T-helper 2 cell (primary cell): ENCODE data around the gene ANKRD60.

Source experiments
- DNase-seq, 5 experiments: peaks; one replicate each; pipeline versions ENCODE4 v3.0.0 to v3.0.0-alpha.2; 2012 to 2022
- total RNA-seq, 2 donors: gene quantifications; one replicate each; lab custom pipeline; 2026; lab: John Stamatoyannopoulos, UW

ANKRD60 gene
- total RNA-seq = 0 reads per million in 2 donors

DNA sequence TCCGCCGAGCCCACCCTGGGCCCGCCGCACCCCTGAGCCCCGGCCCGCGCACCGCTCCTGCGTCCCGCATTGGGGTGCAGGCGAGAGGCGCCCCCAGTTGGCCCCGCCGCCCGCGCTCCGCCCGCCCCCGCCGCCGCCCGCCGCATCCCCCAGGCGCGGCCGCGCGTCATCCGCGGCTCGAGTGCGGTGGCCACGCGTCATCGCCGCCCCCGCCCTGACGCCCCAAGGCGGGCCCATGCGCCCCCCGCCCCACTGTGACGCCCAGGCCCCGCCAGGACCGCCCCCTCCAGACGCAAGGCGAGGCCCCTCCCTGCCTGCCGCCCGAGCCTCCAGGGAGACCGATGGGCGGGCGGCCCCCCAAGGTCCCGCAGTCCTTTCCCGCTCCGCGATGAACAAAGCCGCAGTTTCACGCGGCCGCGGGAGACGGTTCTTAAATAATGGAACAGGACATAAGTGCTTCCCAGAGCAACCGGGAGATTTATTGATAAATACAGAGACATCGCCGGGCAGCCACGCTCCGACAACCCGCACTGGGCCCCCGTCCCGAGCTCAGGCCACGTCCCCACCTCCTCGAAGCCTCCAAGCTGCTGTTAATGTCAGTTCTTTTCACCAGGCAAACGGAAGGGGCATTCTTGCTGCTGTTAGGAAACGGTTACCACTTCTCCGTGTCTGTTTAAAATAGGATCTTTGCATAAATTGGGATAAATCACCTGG lies at the start of gene ANKRD60:
TSS of gene ANKRD60 (minus strand) at position 170 of the 714 bp plus-strand sequence. CDS start at position 170, 0 bp downstream.
- peak in 3 of 5 experiments; percentile 35 to 73 (median 61) for DNase-seq

- no peak for DNase-seq
Observed at GRCh38 chr20:58277578-58278472, 49.4 kb upstream of the ANKRD60 start.

DNA sequence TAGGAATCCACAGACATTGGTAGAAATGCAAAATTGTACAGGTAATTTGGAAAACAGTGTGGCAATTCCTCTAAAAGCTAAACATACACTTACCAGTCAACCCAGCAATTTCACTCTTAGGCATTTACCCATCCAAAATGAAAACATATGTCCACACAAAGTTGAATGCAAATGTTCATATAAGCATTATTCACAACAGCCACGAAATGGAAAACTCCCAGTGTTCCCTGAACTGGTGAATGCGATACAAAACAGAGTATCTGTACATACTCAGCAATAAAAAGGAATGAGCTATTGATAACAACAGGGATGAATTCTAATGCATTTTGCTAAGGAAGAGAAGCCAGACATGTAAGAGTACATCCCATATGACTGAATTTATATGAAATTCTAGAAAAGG lies 48.7 kb upstream of the ANKRD60 start:
- DNase-seq = no peak

- DNase-seq = no peak
Observed at GRCh38 chr20:58274384-58274783, 45.9 kb upstream of the ANKRD60 start.

DNA sequence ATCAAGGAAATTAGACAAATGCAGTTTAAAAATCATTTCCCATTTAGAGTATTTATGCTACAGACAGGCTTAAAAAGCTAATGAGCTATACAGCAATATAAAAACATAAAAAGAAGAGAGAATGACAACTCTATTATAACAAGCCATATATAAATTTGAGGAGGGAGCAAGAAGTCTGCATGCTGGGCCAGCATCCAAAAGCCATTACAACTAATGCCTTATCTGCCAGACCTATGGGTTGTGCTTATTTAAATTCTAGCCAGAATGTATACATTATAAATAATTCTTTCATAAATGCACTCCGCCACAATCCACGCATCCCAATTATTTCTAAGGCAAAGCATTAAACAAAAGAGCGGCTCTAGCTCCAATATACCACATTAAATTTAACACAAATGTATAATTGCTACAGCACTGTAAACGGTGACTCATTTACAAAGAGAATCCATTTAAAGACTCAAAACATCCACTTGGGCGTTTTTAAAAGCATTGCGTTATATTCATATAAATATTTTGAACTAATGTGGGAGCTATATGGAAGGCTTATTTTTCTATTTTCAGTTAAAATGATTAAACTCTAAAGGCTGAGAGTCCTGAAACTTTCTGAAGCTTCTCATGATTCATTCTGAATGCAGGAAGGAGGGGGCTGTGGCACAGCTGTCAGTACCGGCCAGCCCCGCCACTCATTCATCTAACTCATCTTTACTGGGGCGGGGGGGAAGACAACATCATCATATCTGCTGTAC lies 43.3 kb upstream of the ANKRD60 start:
- peak in 2 of 5 experiments; percentile 14 to 45 for DNase-seq

- peak in 1 of 5 experiments; percentile 22 for DNase-seq
Observed at GRCh38 chr20:58268936-58269619, 40.6 kb upstream of the ANKRD60 start.

- DNase-seq = no peak
Observed at GRCh38 chr20:58268421-58268821, 40.0 kb upstream of the ANKRD60 start.

DNA sequence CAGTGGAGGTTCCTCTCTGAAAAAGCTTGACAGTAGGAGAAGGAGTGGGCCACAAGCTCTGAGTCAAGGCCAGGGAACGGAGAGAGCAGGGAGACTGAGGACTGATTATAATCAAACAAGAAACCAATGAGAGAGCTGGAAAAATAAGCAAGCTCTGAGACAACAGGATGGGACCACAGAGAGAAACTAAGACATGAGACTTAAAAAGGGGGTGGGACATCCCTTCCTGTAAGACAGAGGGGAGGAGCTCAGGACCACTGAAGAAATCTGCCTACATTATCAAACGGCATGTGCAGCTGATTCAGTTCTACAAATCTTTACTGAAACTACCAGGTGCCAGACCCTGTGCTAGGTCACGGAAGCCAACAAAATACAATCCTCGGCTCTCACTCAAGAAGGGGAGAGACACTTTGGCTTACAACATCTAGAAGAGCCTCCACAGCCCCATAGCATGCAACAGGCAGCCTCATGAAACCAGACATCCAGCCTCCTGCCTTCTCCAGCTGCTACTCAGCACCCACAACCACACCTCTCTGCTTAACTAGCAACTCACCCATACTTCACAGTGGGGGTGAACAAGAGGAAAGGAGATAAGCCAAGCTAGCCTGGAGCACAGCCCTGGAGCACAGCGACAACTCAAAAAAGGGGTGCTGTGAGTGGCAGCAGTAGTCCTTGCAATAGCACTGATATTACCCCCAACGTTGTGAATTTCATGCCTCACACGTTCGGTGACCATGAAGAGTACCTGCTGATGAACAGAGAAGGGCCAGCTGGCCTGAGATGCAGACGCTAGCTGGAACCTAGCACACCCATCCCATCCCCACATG lies 39.1 kb upstream of the ANKRD60 start:
- DNase-seq = no peak

- no peak for DNase-seq
Observed at GRCh38 chr20:58264271-58264670, 35.8 kb upstream of the ANKRD60 start.

- DNase-seq = no peak
Observed at GRCh38 chr20:58261660-58262059, 33.2 kb upstream of the ANKRD60 start.

DNA sequence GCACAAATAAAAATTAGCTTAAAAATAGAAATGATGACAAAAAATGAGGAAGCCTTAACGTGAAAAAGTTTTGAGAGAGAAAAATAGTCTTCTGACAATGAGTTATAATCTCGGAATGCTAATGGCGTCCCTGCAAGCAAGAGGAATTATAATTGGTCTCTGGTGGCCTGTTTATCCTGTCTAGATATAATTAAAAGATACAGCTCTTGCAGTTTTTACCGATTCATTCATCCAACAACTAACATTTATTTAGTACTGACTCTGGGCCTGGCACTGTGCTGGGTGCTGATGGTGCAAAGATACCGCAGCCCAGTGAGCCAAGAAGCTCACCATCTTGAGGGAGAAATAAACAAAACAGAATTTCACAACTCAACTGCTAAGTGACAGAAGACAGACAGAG lies 31.6 kb upstream of the ANKRD60 start:
- DNase-seq = no peak

GRCh38 chr20:58256842-58257241 lies 28.4 kb upstream of the ANKRD60 start:
- DNase-seq = no peak

- no peak for DNase-seq
Observed at GRCh38 chr20:58256307-58256706, 27.9 kb upstream of the ANKRD60 start.

- no peak for DNase-seq
Observed at GRCh38 chr20:58254890-58255289, 26.4 kb upstream of the ANKRD60 start.

- DNase-seq = no peak
Observed at GRCh38 chr20:58251979-58252591, 23.6 kb upstream of the ANKRD60 start.

- no peak for DNase-seq
Observed at GRCh38 chr20:58251348-58251978, 23.0 kb upstream of the ANKRD60 start.

DNA sequence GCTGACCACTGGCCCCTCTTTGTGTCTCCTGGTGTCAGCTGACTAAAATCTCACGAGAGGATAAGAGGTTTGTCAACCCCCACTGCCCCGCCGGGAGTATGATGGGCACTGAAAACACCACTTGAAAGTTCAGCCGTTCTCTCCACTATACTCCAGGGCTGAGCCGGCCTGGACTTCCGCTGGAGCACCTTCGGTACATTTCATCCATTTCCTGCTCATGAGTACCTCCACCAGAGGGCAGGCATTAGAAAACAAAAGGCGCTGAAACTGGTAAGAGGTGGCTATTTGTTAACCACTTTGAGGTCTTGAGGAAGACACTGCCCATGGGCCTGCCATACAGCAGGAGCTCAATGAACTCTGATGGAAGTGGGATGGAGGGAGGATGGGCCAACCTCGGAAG lies 17.9 kb upstream of the ANKRD60 start:
- no peak for DNase-seq

- DNase-seq = no peak
Observed at GRCh38 chr20:58245931-58246330, 17.5 kb upstream of the ANKRD60 start.

DNA sequence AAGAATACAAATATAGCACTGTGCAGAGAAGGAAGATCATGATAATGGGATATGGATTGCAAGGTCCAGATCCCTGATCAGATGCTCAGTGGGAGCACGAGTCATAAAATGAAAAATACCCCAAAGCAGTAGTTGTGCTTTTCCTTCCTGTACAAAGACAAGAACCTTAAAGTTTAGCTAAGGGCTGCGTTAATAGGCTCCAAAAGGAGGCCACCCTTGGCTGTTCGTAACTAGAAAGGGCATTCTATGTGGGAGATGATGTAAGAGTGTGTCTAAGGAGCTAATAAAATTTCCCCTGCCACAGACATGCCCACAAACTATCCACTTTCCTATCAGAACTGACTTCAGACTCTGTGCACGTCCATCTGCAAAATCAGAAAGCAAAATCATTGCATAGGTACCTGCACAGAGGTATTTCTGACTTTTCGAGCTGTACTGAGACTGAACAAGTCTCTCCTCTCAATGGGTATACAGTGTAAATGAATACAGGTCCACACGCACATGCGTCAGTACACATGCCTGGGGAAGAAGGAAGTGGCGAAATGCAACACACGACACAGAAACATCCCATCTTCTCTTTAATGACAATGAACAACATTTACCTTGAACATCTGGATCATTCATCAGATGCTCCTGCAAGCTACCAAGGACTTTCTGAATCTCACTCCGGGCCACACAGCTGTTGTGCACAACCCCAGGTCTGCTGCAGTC lies 16.9 kb upstream of the ANKRD60 start:
- no peak for DNase-seq

DNA sequence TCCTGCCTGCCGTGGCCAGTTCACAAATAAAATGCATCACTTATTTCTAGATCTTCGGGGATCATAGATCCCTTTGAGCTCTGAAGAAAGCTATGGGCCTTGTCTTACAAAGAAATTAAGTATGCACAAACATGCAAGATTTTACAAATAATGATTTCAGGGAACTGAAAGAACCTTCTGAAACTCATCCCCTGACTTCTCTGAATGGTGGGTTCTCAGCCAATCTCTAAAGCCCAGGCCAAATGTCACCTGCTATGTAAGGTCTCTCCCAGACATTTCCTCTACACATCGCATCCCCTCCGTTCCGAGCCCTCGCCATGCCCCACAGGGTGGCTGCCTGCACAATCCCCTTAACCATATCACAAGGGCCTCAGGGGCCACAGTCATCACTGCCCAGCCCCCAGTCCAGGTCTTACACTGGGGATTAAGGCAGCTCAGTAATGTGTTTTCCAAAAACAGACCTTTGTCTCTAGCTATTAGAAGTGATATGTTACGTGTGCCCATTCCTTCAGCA lies 16.1 kb upstream of the ANKRD60 start:
- no peak for DNase-seq
